ENCODE data around the gene DRP2. TPM values are rescaled to one million over a fixed set of nuclear protein-coding genes. Genes with fewer than 3 reads are reported as not detected.
A peak's percentile ranks its signal among the peaks of the same experiment; 100 is the strongest.

DRP2 gene
- total RNA-seq, 1 donor from 2014 or later = 2.4 TPM

DNA sequence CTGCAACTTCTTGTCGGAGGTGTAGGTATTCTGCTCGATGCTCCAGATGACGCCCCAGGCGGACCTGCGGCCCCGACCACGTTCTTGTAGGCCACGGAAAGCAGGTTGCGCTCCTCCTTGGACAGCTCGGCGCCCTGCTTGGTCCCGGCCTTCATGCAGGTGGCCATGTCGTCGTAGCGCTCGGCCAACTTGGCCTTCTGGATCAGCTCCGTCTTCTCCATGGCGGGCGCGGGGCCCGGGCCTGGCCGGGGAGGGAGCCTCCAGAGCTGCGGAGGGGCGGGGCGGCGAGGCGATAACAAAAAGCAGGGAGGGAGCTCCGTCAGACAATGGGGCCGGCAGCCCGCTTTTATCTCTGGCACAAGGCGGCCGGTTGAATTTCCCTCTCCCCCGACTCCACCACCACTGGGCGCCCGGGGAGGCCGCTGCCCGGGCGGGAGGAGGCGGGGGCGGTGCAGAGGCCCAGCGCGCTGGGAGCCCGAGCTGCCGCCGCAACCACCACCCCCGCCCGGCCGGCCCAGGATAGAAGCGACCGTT is 28.3 kb upstream of the DRP2 start:
- Histone ChIP-seq H3K27ac (peak overlapping the region; percentile 58 to 74), H3K36me3 (no peaks in the 10 kb centered on the region), H3K4me3 (peak overlapping the region; percentile 39 to 60), H3K9me3 (no peaks in the 10 kb centered on the region), H3K27me3 (no peaks in the 10 kb centered on the region), H3K4me1 (no peaks in the 10 kb centered on the region)
- TF ChIP-seq, protein P1, sequence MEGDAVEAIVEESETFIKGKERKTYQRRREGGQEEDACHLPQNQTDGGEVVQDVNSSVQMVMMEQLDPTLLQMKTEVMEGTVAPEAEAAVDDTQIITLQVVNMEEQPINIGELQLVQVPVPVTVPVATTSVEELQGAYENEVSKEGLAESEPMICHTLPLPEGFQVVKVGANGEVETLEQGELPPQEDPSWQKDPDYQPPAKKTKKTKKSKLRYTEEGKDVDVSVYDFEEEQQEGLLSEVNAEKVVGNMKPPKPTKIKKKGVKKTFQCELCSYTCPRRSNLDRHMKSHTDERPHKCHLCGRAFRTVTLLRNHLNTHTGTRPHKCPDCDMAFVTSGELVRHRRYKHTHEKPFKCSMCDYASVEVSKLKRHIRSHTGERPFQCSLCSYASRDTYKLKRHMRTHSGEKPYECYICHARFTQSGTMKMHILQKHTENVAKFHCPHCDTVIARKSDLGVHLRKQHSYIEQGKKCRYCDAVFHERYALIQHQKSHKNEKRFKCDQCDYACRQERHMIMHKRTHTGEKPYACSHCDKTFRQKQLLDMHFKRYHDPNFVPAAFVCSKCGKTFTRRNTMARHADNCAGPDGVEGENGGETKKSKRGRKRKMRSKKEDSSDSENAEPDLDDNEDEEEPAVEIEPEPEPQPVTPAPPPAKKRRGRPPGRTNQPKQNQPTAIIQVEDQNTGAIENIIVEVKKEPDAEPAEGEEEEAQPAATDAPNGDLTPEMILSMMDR (IDR thresholded peaks at IDR 0.05) = no peak
- intact Hi-C loops (cut with DNase I) = loop anchor here (5.0 kb wide), 2 partner anchors 94 to 139 kb away; partner anchors contain the start of genes CENPI and TRMT2B
- no peak for DNase-seq (ENCODE audit: low spot score in 2 of 2)

DNA sequence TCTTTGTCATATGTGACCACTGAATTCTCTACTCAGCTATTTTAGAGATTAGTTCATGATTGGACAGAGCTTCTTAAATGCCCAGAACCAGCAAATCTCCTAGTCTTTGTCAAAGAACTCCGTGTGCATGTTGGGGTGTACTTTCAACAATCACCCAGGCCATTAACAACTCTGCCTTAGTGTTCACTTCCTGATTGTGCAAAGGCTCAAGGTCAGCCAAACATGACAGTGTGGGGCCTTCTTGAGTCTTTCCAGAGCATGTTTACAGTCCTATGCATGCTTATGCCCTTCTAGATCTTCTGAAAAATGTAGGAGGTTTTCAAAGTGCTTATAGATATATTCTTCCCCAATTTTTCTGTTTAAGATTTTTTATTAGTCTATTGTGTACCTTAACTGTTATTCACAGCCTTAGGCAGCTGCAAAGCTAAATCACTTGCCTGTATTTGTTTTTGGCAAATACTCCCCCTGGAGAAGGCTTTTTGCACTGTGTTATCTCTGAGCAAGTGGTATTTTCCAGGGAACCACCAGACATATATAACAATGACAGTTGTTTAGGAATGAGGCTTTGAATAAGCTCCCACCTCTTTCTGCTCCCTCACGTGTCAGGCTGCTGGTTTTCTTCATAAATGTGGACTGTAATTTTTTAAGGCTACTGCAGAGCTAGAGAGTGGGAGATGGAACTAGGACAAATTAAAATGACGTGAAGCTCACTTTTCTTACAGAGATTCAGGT is 24.0 kb upstream of the DRP2 start:
- Histone ChIP-seq H3K9me3 (no peaks in the 10 kb centered on the region), H3K4me1 (no peaks in the 10 kb centered on the region), H3K36me3 (no peaks in the 10 kb centered on the region), H3K4me3 (no peak overlapping the region), H3K27ac (no peak overlapping the region), H3K27me3 (no peaks in the 10 kb centered on the region)
- intact Hi-C loops (cut with DNase I) = no loop called here
- DNase-seq (ENCODE audit: low spot score in 2 of 2) = no peak
- TF ChIP-seq, protein P1 (IDR thresholded peaks at IDR 0.05) = no peak

DNA sequence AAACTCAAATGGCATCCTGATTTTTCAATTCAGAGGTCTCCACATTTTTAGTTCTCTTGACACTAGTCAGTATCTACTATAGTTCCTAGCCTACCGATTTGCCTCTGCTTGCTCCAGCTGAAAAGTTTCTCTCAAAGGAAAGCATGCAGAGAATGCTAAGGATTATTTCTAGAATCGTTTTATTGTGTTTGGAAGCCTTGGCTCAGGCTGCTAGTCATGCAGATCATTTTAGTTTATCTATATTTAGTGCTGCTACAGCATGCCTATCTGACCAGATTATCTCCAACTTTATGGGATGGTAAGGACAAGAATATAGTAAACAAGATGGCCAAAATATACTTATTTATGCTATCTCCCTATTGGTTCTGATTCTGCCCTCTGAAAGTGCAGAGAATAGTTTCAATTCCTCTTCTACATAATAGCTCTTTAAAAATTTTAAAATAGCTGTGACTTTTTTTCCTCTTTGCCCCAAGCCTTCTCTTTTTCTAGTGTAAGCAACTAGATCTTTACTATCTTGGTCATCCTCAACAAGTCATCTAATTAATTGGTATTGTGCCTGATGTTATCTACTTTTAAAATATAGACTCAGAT is 15.7 kb upstream of the DRP2 start:
- Histone ChIP-seq H3K4me1 (peaks cover 0 to 5% of the 10 kb centered on the region in 2 donors), H3K27me3 (no peaks in the 10 kb centered on the region), H3K27ac (no peak overlapping the region), H3K9me3 (no peaks in the 10 kb centered on the region), H3K4me3 (no peak overlapping the region), H3K36me3 (no peaks in the 10 kb centered on the region)
- intact Hi-C loops (cut with DNase I) = no loop called here
- TF ChIP-seq, protein P1 (IDR thresholded peaks at IDR 0.05) = no peak
- no peak for DNase-seq (ENCODE audit: low spot score in 2 of 2)

- Histone ChIP-seq H3K27me3 (no peaks in the 10 kb centered on the region), H3K4me3 (no peak overlapping the region), H3K4me1 (peaks cover 0 to 5% of the 10 kb centered on the region in 2 donors), H3K27ac (no peak overlapping the region), H3K36me3 (no peaks in the 10 kb centered on the region), H3K9me3 (no peaks in the 10 kb centered on the region)
- TF ChIP-seq, protein P1 (IDR thresholded peaks at IDR 0.05) = peak in 2 of 3 experiments; percentile 26 to 40
- DNase-seq (ENCODE audit: low spot score in 2 of 2) = no peak
- intact Hi-C loops (cut with DNase I) = no loop called here
These were observed 13.1 kb upstream of the DRP2 start for GRCh38 chrX:101206471-101206870.

GRCh38 chrX:101208152-101208905 is 11.3 kb upstream of the DRP2 start:
- intact Hi-C loops (cut with DNase I) = no loop called here
- Histone ChIP-seq H3K27me3 (no peaks in the 10 kb centered on the region), H3K36me3 (no peaks in the 10 kb centered on the region), H3K4me3 (no peak overlapping the region), H3K9me3 (no peaks in the 10 kb centered on the region), H3K4me1 (peaks cover 0 to 2% of the 10 kb centered on the region in 2 donors), H3K27ac (no peak overlapping the region)
- DNase-seq (ENCODE audit: low spot score in 2 of 2) = no peak
- TF ChIP-seq, protein P1 (IDR thresholded peaks at IDR 0.05) = no peak
